Upper lobe of left lung (tissue), 4 donors: ENCODE results near the gene AFF4.

Source experiments
- CTCF ChIP-seq, 6 experiments: fragments of 450-650 bp in 4 of 6; fragments of 200-600 bp in 2 of 6; sonication (generic) in 2 of 6; IDR thresholded peaks; one replicate each; pipeline ENCODE4 v1.5.1; 2016 to 2019; ENCODE audit warnings: antibody characterized with exemption in 6 of 6
- POLR2A ChIP-seq, 4 donors: fragments of 450-650 bp; IDR thresholded peaks; one replicate each; pipeline ENCODE4 v1.5.1; 2016 to 2017; ENCODE audit warnings: antibody characterized with exemption in 4 of 4, mild to moderate bottlenecking in 2 of 4
- POLR2AphosphoS5 ChIP-seq, 2 donors: sonication (generic); formaldehyde crosslinking; IDR thresholded peaks; one replicate each; pipeline ENCODE4 v1.5.1; 2017; ENCODE audit warnings: antibody characterized with exemption in 2 of 2

DNA sequence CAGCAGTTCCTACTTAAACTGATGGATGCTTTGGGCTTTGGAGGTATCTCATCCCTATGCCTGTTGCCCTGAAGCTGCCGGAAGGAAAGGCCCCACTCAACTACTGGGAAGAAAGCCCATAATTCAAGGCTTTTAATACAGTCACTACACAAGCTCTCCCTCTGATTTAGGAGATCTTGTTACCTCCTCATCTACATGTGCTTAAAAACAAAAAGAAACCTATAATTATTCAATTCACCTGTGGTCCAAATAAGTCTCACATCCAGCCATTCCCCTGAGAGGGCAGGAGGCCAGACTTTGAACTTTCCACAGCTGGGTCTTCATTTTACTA lies 90.7 kb downstream of the AFF4 start:
- TF ChIP-seq CTCF (IDR thresholded peaks at IDR 0.05): no peak
- TF ChIP-seq POLR2A (IDR thresholded peaks at IDR 0.05): no peak
- no peak for TF ChIP-seq POLR2AphosphoS5 (IDR thresholded peaks at IDR 0.05)
